ENCODE measurements around the gene ERC2. TPM values are rescaled to one million over a fixed set of nuclear protein-coding genes. Genes with fewer than 3 reads are reported as not detected.

ERC2 gene
- total RNA-seq, 1 experiment from 2014 or later = 0.77 TPM

DNA sequence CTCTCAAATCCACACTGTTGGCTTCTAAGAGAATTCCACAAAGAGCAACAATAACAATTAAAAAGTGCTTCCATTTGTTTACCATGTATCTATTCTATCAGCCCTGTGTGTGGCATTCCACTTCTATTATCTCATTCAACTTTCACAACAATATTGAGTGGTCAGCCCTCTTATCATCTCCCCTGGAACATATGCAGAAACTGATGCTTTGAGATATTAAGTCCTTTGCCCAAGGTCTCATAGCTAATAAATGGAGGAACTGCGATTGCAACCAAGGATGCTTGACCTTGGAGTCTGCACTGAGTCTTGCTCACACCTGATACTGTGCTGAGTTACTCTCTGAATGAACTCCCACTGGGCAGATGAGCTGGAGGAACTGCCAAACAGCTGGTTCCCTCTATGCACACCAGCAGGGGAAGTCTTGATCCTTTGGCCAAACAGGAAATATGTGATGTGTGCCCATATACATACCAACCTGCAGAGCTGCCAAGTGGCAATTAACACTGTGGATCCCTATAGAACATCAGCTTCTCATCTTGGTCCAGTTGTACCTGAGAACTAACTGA lies 836.4 kb downstream of the ERC2 start:
- Histone ChIP-seq H3F3A (ENCODE audit: low read length, unreplicated experiment) (no peaks in the 10 kb centered on the region), H3K9me3 (ENCODE audit: low read length) (no peaks in the 10 kb centered on the region), H3K4me2 (ENCODE audit: low read length) (no peak overlapping the region), H4K20me1 (ENCODE audit: low read length) (no peaks in the 10 kb centered on the region), H3K4me3 (ENCODE audit: low read length) (no peak overlapping the region), H3K27ac (ENCODE audit: low read length) (no peak overlapping the region), H3K9ac (ENCODE audit: low read length) (no peak overlapping the region), H3K4me1 (ENCODE audit: insufficient read depth, low read length) (peaks cover 7% of the 10 kb centered on the region), H3K79me2 (ENCODE audit: low read length) (no peaks in the 10 kb centered on the region), H3K27me3 (ENCODE audit: low read length) (no peaks in the 10 kb centered on the region), H2AFZ (ENCODE audit: low read length) (no peak overlapping the region), H3K9me2 (replicated peaks; ENCODE audit: low read length) (no peaks in the 10 kb centered on the region), H3K36me3 (ENCODE audit: low read depth, low read length) (no peaks in the 10 kb centered on the region)
- ChIA-PET POLR2A (ENCODE audit: unreplicated experiment) (no interaction called here), CTCF (interaction anchor here (1.1 kb wide), 1 partner anchor 42 kb away, joined by 3 read pairs; no protein-coding TSS in a partner anchor)
- TF ChIP-seq EZH2phosphoT487 (IDR thresholded peaks at IDR 0.05; ENCODE audit: borderline replicate concordance, low read length) = no peak
- TF ChIP-seq, protein P1, sequence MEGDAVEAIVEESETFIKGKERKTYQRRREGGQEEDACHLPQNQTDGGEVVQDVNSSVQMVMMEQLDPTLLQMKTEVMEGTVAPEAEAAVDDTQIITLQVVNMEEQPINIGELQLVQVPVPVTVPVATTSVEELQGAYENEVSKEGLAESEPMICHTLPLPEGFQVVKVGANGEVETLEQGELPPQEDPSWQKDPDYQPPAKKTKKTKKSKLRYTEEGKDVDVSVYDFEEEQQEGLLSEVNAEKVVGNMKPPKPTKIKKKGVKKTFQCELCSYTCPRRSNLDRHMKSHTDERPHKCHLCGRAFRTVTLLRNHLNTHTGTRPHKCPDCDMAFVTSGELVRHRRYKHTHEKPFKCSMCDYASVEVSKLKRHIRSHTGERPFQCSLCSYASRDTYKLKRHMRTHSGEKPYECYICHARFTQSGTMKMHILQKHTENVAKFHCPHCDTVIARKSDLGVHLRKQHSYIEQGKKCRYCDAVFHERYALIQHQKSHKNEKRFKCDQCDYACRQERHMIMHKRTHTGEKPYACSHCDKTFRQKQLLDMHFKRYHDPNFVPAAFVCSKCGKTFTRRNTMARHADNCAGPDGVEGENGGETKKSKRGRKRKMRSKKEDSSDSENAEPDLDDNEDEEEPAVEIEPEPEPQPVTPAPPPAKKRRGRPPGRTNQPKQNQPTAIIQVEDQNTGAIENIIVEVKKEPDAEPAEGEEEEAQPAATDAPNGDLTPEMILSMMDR (conservative IDR thresholded peaks at IDR 0.05; ENCODE audit: low read depth, low read length) = no peak
- intact Hi-C loops (cut with micrococcal nuclease) = no loop called here
- DNase-seq = no peak
- no peak for ATAC-seq
- BruUV-seq (replicated peaks) = no TSS peak

DNA sequence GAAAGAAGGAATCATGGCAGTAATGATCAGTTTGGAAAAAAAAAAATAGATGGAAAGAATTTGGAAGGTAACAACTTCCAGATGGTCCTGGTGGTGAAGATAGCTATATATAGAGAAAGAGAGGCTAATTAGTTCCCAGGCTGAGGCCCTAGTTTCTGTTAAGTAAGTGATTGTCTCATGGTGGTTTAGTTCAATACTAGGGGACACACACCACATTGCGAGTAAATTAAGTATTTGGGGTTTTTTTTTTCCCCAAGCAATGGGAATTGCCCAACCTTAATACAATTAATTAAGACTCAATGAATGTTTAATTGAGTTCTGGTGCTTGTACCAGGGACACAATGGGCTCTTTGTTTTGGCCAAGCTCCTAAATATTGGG lies 837.4 kb downstream of the ERC2 start:
- TF ChIP-seq, protein P1 (conservative IDR thresholded peaks at IDR 0.05; ENCODE audit: low read depth, low read length) = no peak
- no peak for TF ChIP-seq EZH2phosphoT487 (IDR thresholded peaks at IDR 0.05; ENCODE audit: borderline replicate concordance, low read length)
- Histone ChIP-seq H3K4me1 (ENCODE audit: insufficient read depth, low read length) (no peaks in the 10 kb centered on the region), H3K27ac (ENCODE audit: low read length) (no peak overlapping the region), H3K9me2 (replicated peaks; ENCODE audit: low read length) (no peaks in the 10 kb centered on the region), H3K4me2 (ENCODE audit: low read length) (no peak overlapping the region), H4K20me1 (ENCODE audit: low read length) (no peaks in the 10 kb centered on the region), H3K27me3 (ENCODE audit: low read length) (no peaks in the 10 kb centered on the region), H3F3A (ENCODE audit: low read length, unreplicated experiment) (no peaks in the 10 kb centered on the region), H3K79me2 (ENCODE audit: low read length) (no peaks in the 10 kb centered on the region), H3K9me3 (ENCODE audit: low read length) (no peaks in the 10 kb centered on the region), H2AFZ (ENCODE audit: low read length) (no peak overlapping the region), H3K36me3 (ENCODE audit: low read depth, low read length) (no peaks in the 10 kb centered on the region), H3K9ac (ENCODE audit: low read length) (no peak overlapping the region), H3K4me3 (ENCODE audit: low read length) (no peak overlapping the region)
- ChIA-PET CTCF (interaction anchor here (1.1 kb wide), 1 partner anchor 43 kb away, joined by 3 read pairs; no protein-coding TSS in a partner anchor), POLR2A (ENCODE audit: unreplicated experiment) (no interaction called here)
- DNase-seq (no peak), ATAC-seq (no peak)
- intact Hi-C loops (cut with micrococcal nuclease) = no loop called here
- BruUV-seq (replicated peaks) = no TSS peak

DNA sequence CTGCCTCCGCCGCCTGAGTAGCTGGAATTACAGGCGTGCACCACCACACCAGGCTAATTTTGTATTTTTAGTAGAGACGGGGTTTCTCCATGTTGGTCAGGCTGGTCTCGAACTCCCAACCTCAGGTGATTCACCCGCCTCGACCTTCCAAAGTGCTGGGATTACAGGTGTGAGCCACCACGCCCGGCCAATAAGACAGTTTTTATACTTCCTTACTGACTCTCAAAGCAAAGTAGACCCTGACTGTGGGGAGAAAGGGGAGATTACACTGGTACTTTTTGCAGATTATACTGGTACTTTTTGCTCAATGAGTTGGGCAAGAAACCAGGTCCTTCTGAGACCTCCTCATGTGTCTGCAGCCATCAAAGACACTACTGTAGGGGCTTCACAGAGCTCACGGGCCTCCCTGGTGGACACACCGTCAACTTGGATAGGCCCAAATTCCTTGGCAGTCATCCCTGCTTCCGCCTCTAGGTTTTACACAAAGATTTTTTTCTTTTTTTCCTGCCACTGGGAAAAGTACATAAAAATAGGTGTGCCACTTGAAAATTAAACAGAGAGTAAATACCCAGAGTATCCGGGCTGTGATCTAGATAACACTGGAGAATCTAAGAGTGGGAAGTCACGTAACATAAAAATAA lies 837.9 kb downstream of the ERC2 start:
- intact Hi-C loops (cut with micrococcal nuclease) = no loop called here
- BruUV-seq (replicated peaks) = no TSS peak
- no peaks in the 10 kb centered on the region for H3F3A ChIP-seq (ENCODE audit: low read length, unreplicated experiment)
- ChIA-PET POLR2A (ENCODE audit: unreplicated experiment) (no interaction called here), CTCF (no interaction called here)
- ATAC-seq = no peak
- H3K36me3 ChIP-seq (ENCODE audit: low read depth, low read length) = no peaks in the 10 kb centered on the region
- H3K9ac ChIP-seq (ENCODE audit: low read length) = no peak overlapping the region
- no peak for TF ChIP-seq EZH2 (IDR thresholded peaks at IDR 0.05; ENCODE audit: low read length, unreplicated experiment)
- no peak for TF ChIP-seq EZH2phosphoT487 (IDR thresholded peaks at IDR 0.05; ENCODE audit: borderline replicate concordance, low read length)
- TF ChIP-seq, protein P1 (conservative IDR thresholded peaks at IDR 0.05; ENCODE audit: low read depth, low read length) = no peak
- H3K4me2 ChIP-seq (ENCODE audit: low read length) = no peak overlapping the region
- H3K4me1 ChIP-seq (ENCODE audit: insufficient read depth, low read length) = no peaks in the 10 kb centered on the region
- DNase-seq = no peak
- no peaks in the 10 kb centered on the region for H4K20me1 ChIP-seq (ENCODE audit: low read length)
- H3K9me2 ChIP-seq (replicated peaks; ENCODE audit: low read length) = no peaks in the 10 kb centered on the region
- H3K27me3 ChIP-seq (ENCODE audit: low read length) = no peaks in the 10 kb centered on the region
- H3K79me2 ChIP-seq (ENCODE audit: low read length) = no peaks in the 10 kb centered on the region
- no peak overlapping the region for H3K4me3 ChIP-seq (ENCODE audit: low read length)
- H2AFZ ChIP-seq (ENCODE audit: low read length) = no peak overlapping the region
- H3K9me3 ChIP-seq (ENCODE audit: low read length) = no peaks in the 10 kb centered on the region
- H3K27ac ChIP-seq (ENCODE audit: low read length) = no peak overlapping the region

All from PC-3 (cell line).